ENCODE measurements around the gene LMO7.

The LMO7 gene

DNA sequence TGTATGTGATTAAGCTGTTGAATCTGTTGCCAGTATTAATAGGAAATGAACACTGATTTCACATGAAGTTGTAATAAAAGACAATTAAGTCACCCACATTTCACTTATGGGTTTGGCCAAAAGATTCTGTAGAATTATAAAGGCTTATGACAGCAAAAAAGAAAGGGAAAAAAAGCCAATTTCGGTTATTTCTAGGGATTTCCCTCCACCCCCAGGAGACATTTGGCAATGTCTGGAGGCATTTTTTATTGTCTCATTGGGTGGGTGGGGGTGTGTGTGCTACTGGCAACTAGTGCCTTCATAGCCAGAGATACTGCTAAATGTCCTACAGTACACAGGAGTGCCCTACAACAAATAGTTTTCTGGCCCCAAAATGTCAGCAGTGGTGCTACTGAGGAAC lies 175.7 kb downstream of the LMO7 start:
- no peak overlapping the region for H3K4me3 ChIP-seq (replicated peaks; ENCODE audit: low read depth, low read length)
- no peak for DNase-seq (ENCODE audit: low read depth)
- TF ChIP-seq, protein P1, sequence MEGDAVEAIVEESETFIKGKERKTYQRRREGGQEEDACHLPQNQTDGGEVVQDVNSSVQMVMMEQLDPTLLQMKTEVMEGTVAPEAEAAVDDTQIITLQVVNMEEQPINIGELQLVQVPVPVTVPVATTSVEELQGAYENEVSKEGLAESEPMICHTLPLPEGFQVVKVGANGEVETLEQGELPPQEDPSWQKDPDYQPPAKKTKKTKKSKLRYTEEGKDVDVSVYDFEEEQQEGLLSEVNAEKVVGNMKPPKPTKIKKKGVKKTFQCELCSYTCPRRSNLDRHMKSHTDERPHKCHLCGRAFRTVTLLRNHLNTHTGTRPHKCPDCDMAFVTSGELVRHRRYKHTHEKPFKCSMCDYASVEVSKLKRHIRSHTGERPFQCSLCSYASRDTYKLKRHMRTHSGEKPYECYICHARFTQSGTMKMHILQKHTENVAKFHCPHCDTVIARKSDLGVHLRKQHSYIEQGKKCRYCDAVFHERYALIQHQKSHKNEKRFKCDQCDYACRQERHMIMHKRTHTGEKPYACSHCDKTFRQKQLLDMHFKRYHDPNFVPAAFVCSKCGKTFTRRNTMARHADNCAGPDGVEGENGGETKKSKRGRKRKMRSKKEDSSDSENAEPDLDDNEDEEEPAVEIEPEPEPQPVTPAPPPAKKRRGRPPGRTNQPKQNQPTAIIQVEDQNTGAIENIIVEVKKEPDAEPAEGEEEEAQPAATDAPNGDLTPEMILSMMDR (IDR thresholded peaks at IDR 0.05; ENCODE audit: low read length, missing control alignments), result no peak

DNA sequence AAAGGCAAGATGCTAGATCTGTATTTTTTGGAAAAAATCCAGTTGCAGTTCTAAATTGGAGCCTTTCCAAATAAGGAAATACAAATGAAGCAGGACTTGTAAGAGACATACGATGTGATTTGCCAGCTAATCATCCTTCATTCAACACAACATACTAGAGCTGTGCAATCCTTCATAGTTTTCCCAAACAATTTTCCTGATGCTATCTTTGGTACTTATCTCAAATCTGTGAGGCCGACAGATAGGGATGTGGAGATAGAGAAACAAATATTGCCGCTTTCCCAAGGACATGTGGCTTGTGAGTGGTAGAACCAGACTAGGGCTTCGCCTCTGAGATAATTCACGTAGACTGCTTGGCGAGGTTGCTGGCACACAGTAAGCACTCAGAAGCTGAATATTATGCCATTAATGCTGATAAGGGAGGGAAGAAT lies 176.6 kb downstream of the LMO7 start:
- no peak overlapping the region for H3K4me3 ChIP-seq (replicated peaks; ENCODE audit: low read depth, low read length)
- TF ChIP-seq, protein P1 (IDR thresholded peaks at IDR 0.05; ENCODE audit: low read length, missing control alignments), result no peak
- peak; percentile 57 for DNase-seq (ENCODE audit: low read depth)

DNA sequence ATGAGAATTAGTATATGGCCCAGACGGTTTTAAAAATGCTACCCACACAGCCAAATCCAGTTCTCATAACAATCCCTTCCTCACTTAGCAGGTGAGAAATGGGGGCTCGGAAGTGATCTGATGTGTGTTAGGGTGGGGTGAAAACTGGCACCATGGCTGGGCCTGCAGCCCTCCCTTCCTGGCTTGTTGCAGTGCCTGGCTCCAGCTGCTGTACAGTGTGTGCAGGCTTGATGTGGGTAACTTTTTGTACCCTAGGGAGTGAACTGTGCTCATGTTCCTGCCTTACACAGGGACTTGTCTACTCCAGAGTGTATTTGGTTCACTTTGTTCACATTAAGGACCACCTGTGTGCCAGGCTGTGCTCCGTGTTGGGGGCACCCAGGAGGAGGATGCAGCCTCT lies 177.2 kb downstream of the LMO7 start:
- H3K4me3 ChIP-seq (replicated peaks; ENCODE audit: low read depth, low read length), result no peak overlapping the region
- DNase-seq (ENCODE audit: low read depth), result no peak
- TF ChIP-seq, protein P1 (IDR thresholded peaks at IDR 0.05; ENCODE audit: low read length, missing control alignments), result no peak

DNA sequence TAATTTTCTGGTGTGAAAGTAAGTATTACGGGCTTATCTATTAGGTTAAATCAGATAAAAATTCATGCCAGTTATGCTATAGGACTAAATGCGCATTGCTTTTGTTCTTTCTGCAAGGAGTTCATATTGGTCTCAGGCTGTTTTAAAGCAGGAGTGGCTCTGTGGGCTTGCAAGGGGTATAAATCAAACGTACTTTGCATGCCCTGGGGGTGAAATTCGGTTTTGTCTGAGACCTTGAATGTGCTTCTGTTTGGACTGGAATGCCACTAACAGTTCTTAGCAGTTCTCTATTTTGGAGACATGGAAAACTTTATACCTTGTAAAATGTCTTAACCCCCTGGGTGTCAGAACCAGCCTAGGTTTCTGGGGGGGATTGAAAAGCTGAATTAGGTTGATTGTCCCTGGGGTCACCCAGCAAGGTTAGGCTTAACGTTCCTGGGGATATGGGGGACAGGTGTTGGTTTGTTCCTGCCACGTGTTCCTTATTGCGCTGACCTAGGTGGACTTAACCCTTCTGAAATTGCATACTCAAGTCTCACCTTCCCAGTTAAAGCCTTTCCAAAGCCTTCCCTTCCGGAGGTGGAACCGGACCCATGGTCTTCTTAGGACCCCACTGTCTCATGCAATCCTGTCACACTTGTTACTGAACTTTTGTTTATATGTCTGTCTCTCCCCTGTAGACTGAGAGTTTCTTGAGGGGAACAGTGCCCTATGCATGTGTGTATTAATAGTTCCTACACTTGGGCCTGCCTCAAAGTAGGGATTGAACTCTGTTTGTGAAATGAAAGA lies 182.2 kb downstream of the LMO7 start:
- no peak for DNase-seq (ENCODE audit: low read depth)
- TF ChIP-seq, protein P1 (IDR thresholded peaks at IDR 0.05; ENCODE audit: low read length, missing control alignments), result no peak
- no peak overlapping the region for H3K4me3 ChIP-seq (replicated peaks; ENCODE audit: low read depth, low read length)

DNA sequence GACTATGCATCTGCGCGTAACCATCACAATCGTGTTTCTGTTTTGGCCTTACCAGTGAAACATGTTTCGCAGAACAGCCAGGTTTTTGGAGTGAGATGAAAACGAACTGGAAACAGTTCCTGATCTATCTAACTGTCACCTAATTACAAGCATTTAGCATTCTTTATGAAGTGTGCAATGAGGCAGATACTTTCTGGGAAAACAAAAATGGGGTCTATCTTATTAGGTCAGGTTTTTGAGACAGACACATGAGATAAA lies 182.8 kb downstream of the LMO7 start:
- TF ChIP-seq, protein P1 (IDR thresholded peaks at IDR 0.05; ENCODE audit: low read length, missing control alignments), result no peak
- no peak overlapping the region for H3K4me3 ChIP-seq (replicated peaks; ENCODE audit: low read depth, low read length)
- no peak for DNase-seq (ENCODE audit: low read depth)

DNA sequence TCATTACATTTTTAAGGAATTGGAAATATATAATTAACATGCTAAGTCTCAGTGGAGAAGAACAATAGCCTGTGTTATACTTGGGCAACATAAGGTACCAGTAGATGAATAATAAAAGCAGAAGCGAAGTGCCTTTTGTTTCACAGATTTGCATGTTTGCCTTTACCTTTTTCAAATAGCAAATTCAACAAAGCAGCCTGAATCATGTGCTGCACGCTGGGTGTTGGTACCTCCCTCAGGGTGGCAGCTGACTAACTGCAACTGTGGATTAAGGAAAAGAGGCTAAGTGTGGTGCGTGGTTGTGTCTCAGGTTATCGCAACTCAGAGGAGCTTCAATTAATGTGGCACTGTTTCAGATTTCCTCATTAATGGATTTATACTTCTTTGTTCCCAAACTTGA lies 189.0 kb downstream of the LMO7 start:
- DNase-seq (ENCODE audit: low read depth), result no peak
- no peak overlapping the region for H3K4me3 ChIP-seq (replicated peaks; ENCODE audit: low read depth, low read length)
- TF ChIP-seq, protein P1 (IDR thresholded peaks at IDR 0.05; ENCODE audit: low read length, missing control alignments), result no peak

DNA sequence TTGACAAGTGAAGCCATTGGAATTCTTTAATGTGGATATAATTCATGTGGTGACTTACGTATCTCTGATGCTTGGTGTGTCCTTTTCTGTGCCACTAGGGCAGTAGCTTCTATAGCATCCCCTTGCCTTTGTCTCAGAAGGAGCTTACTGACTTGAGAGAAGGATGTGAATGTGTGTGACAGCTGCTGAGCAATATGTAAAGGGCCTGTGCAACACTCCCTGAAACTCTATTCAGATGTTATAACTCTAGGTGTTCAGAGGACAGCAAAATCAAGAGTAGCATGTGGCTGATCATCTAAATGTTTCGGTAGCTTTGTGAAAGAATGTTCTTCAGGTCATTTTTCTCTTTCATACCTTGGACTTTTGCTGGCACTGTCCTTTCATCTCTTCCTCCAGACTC lies 189.5 kb downstream of the LMO7 start:
- H3K4me3 ChIP-seq (replicated peaks; ENCODE audit: low read depth, low read length), result no peak overlapping the region
- TF ChIP-seq, protein P1 (IDR thresholded peaks at IDR 0.05; ENCODE audit: low read length, missing control alignments), result no peak
- no peak for DNase-seq (ENCODE audit: low read depth)
